K562 treated with DMSO at 1 percent for 12 hours (cell line): ENCODE measurements around the gene CYP11A1. TPM values are rescaled to one million over a fixed set of nuclear protein-coding genes. Genes with fewer than 3 reads are reported as not detected.

Experiments
- total RNA-seq: library from RNA; unstranded; fragments of 300-600 nt; gene quantifications from 2 replicates; pipeline ENCODE4 v1.2.3, GENCODE V29; 2022; ENCODE audit not compliant: insufficient read depth

The CYP11A1 gene
- total RNA-seq: not detected in 2 replicates

DNA sequence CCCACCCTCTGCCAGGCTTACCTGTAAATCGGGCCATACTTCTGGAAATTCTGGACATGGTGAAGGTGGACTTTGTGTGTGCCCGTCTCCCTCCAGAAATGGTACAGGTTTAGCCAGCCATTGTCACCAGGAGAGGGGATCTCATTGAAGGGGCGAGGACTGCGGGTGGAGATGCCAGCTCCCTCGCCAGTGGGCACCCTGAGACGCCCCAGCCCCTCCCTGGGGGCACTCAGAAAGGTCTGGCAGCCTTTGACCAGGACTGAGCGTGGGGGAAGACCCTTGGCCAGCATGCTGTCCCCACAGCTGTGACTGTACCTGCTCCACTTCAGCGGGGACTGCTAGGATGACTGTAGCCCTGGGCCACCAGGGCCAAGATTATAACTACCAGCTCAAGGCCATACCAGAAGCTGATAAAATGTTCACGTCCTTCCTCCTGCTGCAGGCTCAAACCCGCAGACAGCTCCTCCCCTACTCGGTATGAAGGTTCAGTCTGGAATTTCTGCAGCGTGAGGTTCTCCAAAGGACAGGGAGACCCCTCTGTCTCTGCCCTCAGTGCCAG, at the start of gene CYP11A1:
Gene CYP11A1 (minus strand): TSS at position 351 of the 559 bp plus-strand sequence. CDS start 61 bp downstream, at position 290.

Other genes starting within 250 kb of the CYP11A1 start
- not detected in 2 replicates for gene ISLR2, start 237.1 kb downstream of the CYP11A1 start, total RNA-seq
- not detected in 2 replicates for gene ISLR, start 193.9 kb downstream of the CYP11A1 start, total RNA-seq
- not detected in 2 replicates for gene STRA6, start 164.9 kb downstream of the CYP11A1 start, total RNA-seq
- gene CCDC33, start 131.3 kb downstream of the CYP11A1 start, total RNA-seq: not detected in 2 replicates
- gene SEMA7A, start 66.3 kb upstream of the CYP11A1 start, total RNA-seq: 22.5 and 46.3 TPM in 2 replicates
- gene UBL7, start 93.5 kb upstream of the CYP11A1 start, total RNA-seq: 62.8 and 80.2 TPM in 2 replicates
- gene ARID3B, start 173.6 kb upstream of the CYP11A1 start, total RNA-seq: 15.8 and 37.8 TPM in 2 replicates
- gene CLK3, start 248.2 kb upstream of the CYP11A1 start, total RNA-seq: 48.1 and 97.3 TPM in 2 replicates